Stimulated activated CD8-positive, alpha-beta memory T cell treated with anti-CD3 and anti-CD28 coated beads, Interleukin-4, amount 100 ng/mL, for 1 hour (primary cell): ENCODE measurements around the gene CREB3L4.
"Not testable (repeated sequence)": the region's sequence is repeated elsewhere in the genome, so short reads cannot be mapped to it uniquely, and the experiment has no call there.

Experiments
- DNase-seq, 2 donors: peaks; one replicate each; pipeline ENCODE4 v3.0.0-alpha.2; 2020; ENCODE audit warnings: low read depth in 2 of 2, low spot score in 1 of 2

Gene CREB3L4

DNA sequence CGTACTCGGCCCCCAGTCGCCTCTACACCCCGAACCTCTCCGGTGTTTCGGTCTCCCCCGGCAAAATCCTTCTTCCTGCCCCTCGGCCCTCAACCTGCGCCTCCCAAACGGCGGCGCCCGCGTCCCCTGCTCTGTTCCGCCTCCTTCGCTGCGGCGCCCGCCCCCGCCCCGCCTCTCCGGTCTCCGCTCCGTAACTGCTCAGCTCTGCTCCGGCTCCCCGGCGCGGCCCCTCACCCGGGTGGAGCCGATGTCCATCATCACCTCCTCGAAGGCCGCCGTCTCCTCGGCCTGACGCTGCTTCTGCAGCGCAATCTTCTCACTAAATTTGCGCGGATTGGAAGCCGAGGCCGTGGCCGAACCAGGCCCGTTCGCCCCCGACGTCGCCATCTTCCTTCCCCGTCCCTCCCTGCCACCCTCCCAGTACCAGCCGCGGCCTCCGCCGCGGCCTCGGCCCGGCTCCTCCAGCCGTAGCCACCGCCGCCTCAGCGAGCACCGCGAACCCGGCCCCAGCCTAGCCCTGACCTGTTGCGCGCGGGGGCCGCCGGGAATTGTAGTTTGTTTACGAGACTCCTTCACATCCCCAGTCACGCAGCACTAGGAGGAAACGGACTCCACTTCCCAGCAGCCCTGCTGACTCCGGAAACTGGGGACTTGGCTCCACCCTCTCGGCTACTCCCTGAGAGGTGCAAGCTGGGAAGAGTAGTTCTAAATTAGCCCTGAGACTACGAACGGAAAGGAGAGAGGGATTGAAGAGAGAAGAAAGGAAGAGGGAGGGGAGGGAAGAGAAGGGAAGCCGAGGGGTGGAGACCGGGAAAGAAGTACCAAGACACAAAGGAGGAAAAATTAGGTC is 9.4 kb upstream of the CREB3L4 start, which contains the start of gene CRTC2:
CRTC2 (minus strand) TSS at position 502 of the 850 bp plus-strand sequence; CDS start at position 387, 115 bp downstream.
- peak; percentile 87 to 93 for DNase-seq

DNA sequence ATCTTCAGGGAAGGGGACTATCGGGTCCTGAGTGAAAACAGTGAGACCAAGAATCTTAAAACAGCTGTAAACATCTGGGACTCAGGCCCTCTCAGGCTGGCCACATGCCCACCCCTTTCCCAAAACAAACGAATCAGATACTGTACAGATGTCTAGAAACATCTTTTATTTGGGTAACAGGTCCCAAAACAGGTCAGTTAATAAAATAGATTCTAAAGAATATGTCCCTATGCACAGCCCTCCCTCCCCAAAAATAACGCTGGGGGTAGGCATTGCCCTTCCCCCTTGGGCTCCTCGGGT is 8.8 kb upstream of the CREB3L4 start:
- no peak for DNase-seq

DNA sequence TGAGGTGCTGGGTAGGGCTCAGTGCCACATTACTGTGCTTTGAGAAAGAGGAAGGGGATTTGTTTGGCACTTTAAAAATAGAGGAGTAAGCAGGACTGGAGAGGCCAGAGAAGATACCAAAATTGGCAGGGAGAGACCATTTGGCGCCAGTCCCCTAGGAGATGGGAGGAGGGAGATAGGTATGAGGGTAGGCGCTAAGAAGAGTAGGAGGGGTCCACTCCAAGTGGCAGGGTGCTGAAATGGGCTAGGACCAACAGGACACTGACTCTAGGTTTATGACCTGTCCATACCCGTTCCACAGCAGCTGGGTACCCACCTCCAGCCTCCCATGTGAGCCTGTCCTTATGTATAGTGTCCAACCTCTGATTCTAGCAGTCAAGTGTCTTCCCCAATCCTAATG is 8.2 kb upstream of the CREB3L4 start:
- DNase-seq, result no peak

DNA sequence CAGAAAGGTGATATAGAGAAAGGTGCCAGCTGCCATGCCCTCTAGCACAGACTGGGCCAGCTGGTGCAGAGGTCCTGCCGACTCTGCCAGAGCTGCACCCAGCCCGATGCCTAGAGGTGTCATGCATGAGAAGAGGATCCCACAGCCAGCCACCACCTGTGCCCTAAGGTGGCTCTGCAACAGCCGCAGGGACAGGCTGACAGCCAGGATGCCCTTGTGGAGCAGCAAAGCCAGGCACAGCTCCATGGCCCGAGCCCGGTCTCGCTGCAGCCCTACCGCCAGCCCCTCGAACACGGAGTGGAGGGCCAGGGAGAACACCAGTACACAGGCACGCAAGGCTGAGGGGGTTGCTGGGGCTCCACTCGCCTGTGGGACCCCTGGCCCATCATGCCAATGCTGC is 7.5 kb upstream of the CREB3L4 start:
- no peak for DNase-seq

DNA sequence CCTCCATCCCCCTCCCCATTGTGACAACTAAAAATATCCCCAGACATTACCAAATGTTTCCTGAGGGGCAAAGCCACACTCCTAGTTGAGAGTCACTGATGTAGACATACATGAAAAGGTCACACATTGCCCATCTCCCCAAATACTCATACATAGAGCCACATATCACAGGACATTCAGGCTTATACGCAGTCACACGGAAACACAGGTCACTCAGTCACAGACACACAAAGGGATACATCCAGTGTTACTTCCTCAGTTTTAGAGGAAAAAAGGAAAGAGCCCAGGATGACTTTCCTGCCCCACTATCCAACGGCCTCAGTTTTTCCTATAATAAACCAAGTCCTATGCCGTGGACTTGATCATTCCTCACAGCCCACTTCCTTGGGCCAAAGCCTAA is 6.3 kb upstream of the CREB3L4 start:
- no peak for DNase-seq

DNA sequence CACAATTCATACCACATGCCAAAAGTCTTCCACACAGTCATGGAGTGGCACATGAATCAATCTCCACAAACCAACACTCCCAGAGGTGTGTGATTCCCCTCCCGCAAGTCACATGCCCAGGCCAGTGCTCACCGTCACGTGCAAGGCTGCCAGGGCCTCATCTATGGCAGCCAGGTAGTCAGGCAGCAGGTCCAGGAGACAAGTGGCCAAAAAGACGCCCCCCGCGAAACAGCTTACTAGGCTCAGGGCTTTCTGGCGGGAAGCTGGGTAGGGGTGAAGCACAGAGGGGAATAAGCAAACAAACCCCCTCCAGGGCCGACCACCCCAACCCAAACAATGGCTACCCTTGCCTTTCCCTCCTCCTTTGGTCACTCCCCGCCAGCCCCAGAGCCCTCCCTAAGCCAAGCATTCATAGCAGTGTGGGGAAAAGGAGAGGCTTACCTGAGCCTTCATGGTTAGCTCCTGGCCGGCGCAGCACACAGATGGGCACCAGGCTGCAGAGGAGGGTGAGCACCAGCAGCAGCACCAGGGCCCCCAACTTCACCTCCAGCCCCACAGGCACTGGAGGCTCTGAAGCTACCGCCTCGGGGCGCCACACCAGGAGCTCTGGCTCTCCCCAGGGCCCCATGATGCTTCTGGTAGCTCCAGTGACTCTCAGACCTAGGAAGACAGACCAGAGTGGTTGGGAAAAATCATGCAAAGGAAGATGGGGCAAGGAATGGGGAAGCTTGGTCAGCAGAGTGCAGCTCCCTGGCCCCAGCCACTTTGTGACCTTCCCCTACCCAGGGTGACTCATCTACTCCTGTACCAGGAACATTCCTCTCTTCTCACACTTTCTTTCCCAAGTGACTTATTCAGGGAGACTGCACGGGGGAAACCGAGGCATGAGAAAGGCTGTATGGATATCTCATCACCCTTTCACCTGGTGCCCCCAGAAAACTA is 5.3 kb upstream of the CREB3L4 start:
- no peak for DNase-seq

DNA sequence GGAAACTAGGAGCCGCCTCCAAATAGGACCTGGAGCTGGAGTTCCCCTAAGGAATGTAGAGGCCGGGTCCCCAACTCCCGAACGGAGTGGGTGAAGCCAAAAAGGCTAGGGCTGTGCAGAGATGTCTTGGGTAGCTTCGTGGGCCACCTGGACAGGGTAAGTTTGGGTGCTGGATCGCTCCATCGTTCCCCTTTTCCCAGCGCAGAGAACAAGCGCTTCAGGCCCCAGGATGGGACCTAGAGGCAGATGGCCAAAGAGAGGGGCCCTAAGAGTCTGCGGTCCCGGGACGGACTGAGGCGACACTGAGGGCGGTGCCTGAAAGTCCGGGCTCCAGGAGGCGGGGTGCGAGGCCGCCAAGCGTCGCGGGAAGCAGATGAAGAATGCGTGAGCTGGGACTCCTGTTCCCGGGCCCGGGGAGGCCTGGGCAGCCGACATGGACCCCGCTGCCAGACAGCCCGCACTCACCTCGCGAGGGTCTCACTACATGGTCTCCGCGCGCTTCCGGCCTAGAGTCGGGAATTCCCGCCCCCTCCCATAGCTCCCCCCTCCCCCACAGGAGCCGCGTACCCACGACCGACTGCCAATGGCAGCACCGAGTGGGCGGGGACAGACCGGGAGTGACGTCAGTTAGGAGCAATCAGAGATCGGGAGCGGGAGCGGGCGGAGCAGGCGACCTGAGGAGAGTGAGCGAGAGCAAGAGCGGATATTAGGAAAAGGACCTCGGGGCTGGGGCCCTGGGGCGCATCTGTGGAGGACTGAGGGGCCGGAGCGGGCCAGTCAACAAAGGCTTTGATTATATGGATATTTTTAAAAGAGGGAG is 4.5 kb upstream of the CREB3L4 start, which contains the start of gene SLC39A1:
SLC39A1 (minus strand) TSS at position 508 of the 820 bp plus-strand sequence. CDS start 822 bp downstream, outside the sequence.
- DNase-seq, result peak; percentile 84 to 87

DNA sequence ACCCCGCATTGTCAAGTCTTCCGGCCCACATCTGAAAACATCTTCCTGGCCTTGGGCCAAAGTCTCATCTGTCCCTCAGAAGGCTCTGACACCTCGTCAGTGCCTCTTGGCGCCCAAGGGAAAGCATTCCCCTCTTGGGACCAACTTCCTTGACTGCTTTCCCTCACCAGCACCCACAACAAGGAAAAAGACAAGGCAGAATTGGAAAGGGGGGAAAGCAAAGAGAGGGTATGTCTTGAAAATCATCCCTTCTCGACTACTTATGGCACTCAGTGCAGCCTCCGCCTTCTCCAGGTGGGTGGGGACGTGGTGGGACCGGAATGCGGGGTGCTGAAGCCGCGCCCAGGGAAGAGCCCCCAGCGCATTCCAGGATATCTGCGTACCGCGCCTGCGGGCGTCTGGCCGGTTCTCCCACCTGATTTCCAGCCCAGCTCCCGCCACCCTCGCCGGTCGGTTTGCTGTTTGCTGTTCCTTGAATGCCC is 3.8 kb upstream of the CREB3L4 start:
- DNase-seq, result no peak

DNA sequence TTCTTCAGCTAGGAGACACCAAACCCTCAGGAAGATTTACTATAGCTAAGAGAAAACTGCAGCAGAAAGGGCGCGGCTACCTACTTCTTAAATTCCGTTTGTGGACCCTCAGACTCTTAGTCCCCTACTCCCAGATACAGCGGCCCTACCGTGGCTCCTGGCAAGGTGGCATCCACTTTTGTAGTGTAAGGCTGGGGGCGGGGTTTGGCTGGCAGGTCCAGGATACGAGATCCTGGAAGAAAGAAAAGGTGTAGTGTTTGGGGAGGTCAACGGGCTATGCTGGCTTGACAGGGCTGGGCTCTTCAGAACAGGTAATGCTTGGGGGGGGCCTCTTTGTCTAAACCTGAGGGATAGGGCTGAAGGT is 280 bp downstream of the CREB3L4 start:
- no peak for DNase-seq

DNA sequence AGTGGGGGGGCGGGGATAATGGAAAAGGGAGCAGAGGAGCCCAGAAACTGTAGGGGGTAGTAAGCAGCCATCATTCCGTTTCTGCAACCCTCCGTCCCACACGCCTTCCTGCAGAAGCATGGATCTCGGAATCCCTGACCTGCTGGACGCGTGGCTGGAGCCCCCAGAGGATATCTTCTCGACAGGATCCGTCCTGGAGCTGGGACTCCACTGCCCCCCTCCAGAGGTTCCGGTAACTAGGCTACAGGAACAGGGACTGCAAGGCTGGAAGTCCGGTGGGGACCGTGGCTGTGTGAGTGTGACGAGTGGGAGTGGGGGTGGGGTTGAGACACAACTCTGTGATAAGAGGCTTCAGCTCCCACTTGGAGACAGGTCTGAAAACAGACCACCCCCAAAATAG is 706 bp downstream of the CREB3L4 start:
- DNase-seq, result no peak

DNA sequence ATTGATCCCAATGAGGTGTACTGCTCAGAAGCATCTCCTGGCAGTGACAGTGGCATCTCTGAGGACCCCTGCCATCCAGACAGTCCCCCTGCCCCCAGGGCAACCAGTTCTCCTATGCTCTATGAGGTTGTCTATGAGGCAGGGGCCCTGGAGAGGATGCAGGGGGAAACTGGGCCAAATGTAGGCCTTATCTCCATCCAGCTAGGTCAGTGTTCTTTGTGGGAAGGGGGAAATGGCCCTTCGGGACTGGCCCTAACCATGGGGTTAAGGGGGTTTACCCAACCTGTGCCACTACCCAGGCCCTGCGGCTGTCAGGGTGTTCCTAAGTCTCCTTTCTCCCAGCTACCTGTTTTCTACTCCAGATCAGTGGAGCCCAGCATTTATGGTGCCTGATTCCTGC is 1.3 kb downstream of the CREB3L4 start:
- no peak for DNase-seq

DNA sequence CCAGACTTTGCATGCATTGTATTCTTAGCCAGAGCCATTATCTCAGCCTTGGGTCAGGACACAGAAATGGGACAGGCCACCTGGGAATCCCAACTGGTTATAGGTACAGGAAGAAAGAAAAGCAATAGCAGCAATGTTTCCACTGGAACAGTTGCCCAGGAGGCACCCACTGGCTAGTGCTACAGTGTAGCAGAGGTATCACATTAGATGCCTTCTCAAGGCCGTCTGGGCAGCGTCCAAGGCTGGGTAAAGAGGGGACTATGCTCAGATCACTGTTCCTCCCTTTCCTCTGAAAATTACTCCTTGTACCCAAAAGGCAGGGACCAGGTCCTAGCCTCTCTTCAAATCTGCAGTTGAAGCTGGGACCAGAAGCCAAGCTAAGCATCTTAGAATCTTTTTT is 2.6 kb downstream of the CREB3L4 start:
- no peak for DNase-seq

DNA sequence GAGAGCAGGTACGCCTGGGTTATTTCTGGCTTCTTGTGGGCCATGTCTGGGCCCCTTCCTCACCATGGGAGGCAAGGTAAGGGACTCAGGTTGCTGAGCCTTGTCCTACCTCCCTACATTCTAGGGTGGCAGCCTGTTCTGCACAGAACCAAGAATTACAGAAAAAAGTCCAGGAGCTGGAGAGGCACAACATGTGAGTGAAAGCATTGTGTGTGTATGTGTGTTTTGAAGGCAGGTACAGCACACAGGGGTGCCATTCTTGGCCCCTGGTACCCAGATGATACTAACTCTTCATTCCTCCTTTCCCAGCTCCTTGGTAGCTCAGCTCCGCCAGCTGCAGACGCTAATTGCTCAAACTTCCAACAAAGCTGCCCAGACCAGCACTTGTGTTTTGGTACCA is 5.4 kb downstream of the CREB3L4 start:
- no peak for DNase-seq

DNA sequence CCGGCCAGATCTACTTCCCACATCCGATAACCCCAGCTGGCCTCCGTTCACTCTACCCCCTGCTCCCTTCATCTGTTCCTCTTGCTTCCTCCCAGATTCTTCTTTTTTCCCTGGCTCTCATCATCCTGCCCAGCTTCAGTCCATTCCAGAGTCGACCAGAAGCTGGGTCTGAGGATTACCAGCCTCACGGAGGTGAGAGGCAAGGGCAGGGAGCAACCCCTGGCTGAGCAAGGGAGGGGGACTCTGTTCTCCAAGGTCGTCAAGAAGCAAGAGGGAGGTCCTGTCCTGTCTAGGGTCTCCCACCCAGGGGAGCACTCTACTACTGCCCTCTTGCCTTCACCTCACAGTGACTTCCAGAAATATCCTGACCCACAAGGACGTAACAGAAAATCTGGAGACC is 5.8 kb downstream of the CREB3L4 start:
- no peak for DNase-seq

DNA sequence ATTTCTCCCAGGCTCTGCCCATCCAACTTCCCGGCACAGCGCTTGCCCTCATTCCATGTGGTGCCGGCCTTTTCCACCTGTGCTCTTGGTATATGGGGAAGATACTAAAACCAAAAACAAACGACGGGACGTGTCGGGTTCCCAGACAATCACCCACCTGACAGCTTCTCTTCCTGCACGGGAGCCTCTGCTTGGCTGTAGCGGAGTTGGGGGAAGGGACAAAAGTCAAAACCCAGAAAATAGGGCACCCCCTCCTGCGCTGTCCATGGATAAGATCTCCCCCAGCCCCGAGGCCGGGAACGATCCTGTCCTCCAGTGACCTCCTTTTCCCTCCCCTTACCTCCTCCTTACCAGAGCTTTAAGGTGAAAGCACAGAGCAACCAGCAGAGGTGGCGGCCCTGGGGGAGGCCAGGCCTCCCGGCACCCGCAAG is 9.1 kb downstream of the CREB3L4 start:
- no peak for DNase-seq

DNA sequence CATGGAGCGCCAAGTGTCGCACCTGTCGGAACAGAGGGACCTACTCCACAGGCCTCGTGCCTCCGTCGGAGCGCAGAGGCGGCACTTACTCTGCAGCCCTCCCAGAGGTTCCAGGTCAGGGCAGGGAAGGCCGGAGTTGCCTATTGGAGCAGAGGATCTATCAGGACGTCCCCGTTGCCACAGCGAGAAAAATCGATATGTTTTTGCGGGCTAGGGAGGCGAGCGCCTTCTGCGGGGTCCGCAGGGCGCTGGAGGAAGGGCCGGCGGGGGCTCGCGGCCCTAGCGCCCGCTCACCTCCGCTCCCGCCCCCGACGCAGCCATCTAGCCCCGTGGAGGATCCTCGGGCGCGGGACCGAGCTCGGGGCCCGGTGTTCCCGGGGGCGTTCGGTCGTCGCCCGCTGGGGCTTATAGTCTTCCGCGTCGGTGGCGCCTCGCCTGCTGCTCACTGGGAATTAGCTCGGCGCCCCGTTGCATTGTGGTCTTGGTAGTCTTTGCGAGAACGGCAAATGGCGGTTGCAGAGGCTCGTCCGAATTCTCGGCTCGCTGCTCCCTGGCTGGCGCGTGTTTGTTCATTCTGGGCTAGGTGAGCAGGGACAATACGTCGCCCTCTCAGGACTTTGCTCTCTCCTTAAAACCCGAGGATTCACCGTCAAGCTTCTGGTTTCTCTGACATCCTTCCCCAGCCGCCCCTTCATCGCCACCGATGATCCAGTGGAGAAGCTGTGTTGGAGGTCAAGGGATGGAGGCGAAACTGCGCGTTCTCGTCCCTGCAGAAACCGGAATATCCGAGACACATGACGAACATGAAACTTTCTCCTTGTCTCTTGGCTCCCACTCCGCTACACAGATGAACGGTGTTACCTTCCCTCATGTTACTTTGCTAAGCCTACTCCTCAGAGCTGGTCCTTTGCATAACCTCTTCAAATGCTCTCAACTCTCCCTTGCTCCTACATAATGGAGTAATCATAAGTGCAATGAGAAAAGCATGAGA is 9.8 kb downstream of the CREB3L4 start, which contains the start of gene JTB:
JTB (minus strand) TSS at position 425 of the 991 bp plus-strand sequence; CDS start at position 3, 422 bp downstream.
- DNase-seq, result peak in 1 of 2 donors; percentile 66

DNA sequence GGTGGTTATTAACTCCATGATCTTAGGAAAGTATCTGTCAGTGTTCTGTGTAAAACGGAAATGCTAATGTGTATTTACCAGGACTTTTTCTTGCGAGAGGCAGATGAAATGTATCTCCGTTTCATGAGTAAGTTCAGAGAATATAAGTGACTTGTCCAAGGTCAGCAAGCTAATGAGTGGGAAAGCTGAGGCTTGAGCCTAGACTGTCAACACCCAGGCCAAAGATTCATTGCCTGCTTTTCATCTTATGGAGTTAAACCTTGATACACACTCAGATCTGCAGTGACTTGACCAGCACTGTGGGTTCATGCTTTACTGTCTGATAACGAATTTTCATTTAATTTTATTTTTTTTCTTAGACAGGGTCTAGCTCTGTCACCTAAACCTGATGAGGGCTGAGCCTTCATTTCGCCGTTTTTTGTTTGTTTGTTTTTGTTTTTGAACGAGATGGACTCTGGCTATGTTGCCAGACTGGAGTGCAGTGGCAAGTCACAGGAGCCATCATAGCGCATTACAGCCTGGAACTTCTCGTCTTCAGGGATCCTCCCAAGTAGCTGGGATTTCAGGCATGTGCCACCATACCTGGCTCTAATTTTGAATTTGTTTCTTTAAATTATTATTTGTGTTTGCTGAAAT is 10.7 kb downstream of the CREB3L4 start:
- DNase-seq, result no peak

DNA sequence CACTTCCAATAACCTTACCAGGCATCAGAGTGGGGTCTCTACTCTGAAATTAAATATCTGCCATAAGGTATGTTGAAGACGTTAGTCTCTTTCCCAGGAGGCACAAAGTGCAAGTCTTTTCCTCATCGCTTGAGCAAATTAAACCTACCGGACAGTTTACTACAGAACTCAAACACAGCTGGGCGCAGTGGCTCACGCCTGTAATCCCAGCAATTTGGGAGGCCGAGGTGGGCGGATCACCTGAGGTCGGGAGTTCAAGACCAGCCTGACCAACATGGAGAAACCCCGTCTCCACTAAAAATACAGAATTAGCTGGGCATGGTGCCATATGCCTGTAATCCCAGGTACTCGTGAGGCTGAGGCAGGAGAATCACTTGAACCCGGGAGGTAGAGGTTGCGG is 11.4 kb downstream of the CREB3L4 start:
- DNase-seq, result not testable (repeated sequence)

DNA sequence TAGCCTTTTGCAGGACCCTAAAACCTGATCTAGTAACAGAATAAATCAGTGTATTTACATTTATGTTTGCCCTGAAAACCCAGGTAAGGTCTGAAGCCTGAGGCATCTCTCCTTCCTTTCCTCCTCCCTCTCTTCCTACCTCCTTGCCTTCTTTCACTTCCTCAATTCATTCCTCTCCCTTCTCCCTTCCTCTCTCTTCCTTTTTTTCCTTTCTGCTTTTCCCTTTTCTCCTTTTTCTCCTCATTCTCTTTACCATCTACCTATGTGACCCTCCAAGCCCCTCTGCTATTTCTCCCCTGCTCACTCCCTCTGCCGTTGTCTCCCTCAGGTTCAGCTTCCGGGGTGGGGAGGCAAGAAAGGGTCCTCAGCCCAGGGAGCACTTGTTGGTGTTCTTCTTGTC is 14.0 kb downstream of the CREB3L4 start:
- DNase-seq, result not testable (repeated sequence)
